Osteoblast (primary cell): ENCODE results near the gene PCDH9. TPM values are rescaled to one million over a fixed set of nuclear protein-coding genes. Genes with fewer than 3 reads are reported as not detected.
A peak's percentile ranks its signal among the peaks of the same experiment; 100 is the strongest.

Source experiments
- DNase-seq: peaks from one replicate; pipeline ENCODE4 v3.0.0; 2011; ENCODE audit warnings: low spot score, mixed read lengths; ENCODE audit not compliant: insufficient read length; ENCODE audit errors: missing footprints
- H2AFZ ChIP-seq: 2 replicates; pipeline ENCODE4 v1.6.0; 2011; ENCODE audit warnings: mild to moderate bottlenecking, low read length
- H3K27ac ChIP-seq: 2 replicates; pipeline ENCODE4 v1.5.1; 2011; ENCODE audit warnings: mild to moderate bottlenecking, low read depth, low read length, moderate library complexity
- H3K27me3 ChIP-seq: 2 replicates; pipeline ENCODE4 v1.6.0; 2012; ENCODE audit warnings: mild to moderate bottlenecking, control low read depth, inconsistent platforms, low read length, moderate library complexity; ENCODE audit not compliant: insufficient read depth
- H3K36me3 ChIP-seq: 2 replicates; pipeline ENCODE4 v1.5.1; 2011; ENCODE audit warnings: mild to moderate bottlenecking, low read length, control low read depth, moderate library complexity; ENCODE audit not compliant: insufficient read depth
- H3K4me1 ChIP-seq: 2 replicates; pipeline ENCODE4 v1.5.1; 2011; ENCODE audit warnings: mild to moderate bottlenecking, low read length, control low read depth, moderate library complexity; ENCODE audit not compliant: insufficient read depth
- H3K4me2 ChIP-seq: 2 replicates; pipeline ENCODE4 v1.6.0; 2011; ENCODE audit warnings: mild to moderate bottlenecking, low read length; ENCODE audit not compliant: insufficient read depth
- H3K4me3 ChIP-seq: fragments of 200-600 bp; sonication (generic); 3 replicates; pipeline ENCODE4 v1.5.1; 2012; ENCODE audit warnings: mild to moderate bottlenecking, low read length, inconsistent platforms; ENCODE audit not compliant: insufficient read depth
- H3K79me2 ChIP-seq: 2 replicates; pipeline ENCODE4 v1.6.0; 2012; ENCODE audit warnings: mild to moderate bottlenecking, low read length, control low read depth, inconsistent platforms; ENCODE audit not compliant: insufficient read depth
- H3K9me3 ChIP-seq: 2 replicates; pipeline ENCODE4 v1.5.1; 2011; ENCODE audit warnings: low read depth, low read length, control low read depth
- H4K20me1 ChIP-seq: 2 replicates; pipeline ENCODE4 v1.6.0; 2012; ENCODE audit warnings: mild to moderate bottlenecking, low read length, control low read depth; ENCODE audit not compliant: insufficient read depth
- CTCF ChIP-seq: IDR thresholded peaks from 2 replicates; pipeline ENCODE4 v1.5.1; 2011; ENCODE audit warnings: mild to moderate bottlenecking, low read depth, low read length, moderate library complexity; ENCODE audit errors: extremely low read depth
- total RNA-seq: library from RNA; depleted of rRNA; stranded (reverse); fragments of >200 nt; gene quantifications from 2 replicates; pipeline ENCODE4 v1.2.3, GENCODE V29; 2012

PCDH9 gene
- total RNA-seq, 1 donor, result 1.1 TPM

- H3K79me2 ChIP-seq, result no peaks in the 10 kb centered on the region
- no peaks in the 10 kb centered on the region for H3K9me3 ChIP-seq
- no peak overlapping the region for H3K4me3 ChIP-seq
- no peaks in the 10 kb centered on the region for H4K20me1 ChIP-seq
- H2AFZ ChIP-seq, result no peak overlapping the region
- no peak for DNase-seq
- H3K4me2 ChIP-seq, result peak overlapping the region; percentile 30
- H3K27me3 ChIP-seq, result no peaks in the 10 kb centered on the region
- peak overlapping the region; percentile 22 for H3K27ac ChIP-seq
- TF ChIP-seq CTCF, result no peak
- no peaks in the 10 kb centered on the region for H3K36me3 ChIP-seq
- H3K4me1 ChIP-seq, result peaks cover 20% of the 10 kb centered on the region
Measured at GRCh38 chr13:66313413-66313812, 916.7 kb downstream of the PCDH9 start.

DNA sequence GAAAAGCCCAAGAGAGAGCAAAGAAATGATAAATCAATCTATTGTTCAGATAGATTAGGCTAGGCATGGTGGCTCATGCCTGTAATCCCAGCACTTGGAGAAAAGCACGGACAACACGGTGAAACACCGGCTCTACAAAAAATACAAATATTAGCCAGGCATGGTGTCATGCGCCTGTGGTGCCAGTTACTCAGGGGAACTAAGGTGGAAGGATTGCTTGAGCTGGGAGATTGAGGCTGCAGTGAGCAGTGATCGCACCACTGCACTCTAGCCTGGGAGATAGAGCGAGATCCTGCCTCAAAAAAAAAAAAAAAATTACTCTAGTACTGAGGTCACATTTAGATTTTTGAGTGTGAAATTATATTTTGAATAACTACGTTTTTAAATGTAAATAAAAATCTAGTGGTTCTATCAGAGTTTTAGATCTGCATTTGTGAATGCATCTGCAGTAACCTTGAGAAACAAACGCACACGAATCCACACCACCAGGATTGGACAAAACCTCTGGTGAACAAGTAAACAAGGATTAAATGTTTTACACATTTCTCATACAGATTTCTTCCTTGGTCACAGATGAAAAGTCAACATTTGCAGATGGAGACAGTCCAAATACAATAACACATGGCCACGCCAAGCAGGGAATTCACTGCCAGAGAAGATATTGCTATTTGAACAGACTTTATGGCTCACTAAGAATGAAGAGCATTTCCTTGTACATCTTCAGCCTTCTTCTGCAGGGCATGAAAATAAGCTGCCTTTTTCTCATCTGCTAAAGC is 917.6 kb downstream of the PCDH9 start:
- no peaks in the 10 kb centered on the region for H3K27me3 ChIP-seq
- TF ChIP-seq CTCF, result no peak
- no peaks in the 10 kb centered on the region for H4K20me1 ChIP-seq
- no peak overlapping the region for H3K4me3 ChIP-seq
- DNase-seq, result peak; percentile 38
- no peaks in the 10 kb centered on the region for H3K36me3 ChIP-seq
- H3K4me2 ChIP-seq, result peak overlapping the region; percentile 30
- H3K9me3 ChIP-seq, result no peaks in the 10 kb centered on the region
- H3K27ac ChIP-seq, result no peak overlapping the region
- peak overlapping the region; percentile 30 for H2AFZ ChIP-seq
- no peaks in the 10 kb centered on the region for H3K79me2 ChIP-seq
- peaks cover 20% of the 10 kb centered on the region for H3K4me1 ChIP-seq

DNA sequence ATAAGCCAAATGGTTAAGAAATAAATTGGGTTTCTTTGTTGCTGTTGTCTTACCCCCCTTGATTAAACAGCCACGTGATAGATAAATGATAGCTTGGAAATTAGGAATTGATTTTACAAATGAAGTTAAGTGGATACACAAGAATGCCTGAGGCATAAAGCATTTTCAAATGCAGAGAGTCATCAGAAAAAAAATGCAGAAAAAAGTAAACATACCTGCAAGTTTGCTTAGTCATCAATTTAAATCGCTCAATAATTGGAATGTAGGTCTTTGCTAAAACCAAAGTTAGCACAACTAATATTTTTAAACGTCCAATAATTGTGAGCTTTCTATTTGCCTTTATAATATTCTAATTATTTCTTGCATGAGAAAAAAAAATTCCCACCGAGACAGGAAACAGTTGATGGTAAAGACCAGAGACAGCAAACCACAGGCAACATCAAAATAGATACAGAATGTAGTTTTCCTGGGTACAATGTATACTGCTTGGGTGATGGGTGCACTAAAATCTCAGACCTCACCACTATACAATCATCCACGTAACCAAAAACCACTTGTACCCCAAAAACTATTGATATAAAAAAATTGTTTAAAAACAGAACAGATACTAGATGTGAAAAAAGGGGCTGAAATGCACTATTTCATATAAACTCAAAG is 924.0 kb downstream of the PCDH9 start:
- no peak for TF ChIP-seq CTCF
- Histone ChIP-seq H3K27ac (no peak overlapping the region), H2AFZ (no peak overlapping the region), H3K4me1 (no peaks in the 10 kb centered on the region), H3K4me3 (no peak overlapping the region), H4K20me1 (no peaks in the 10 kb centered on the region), H3K79me2 (no peaks in the 10 kb centered on the region), H3K36me3 (no peaks in the 10 kb centered on the region), H3K4me2 (no peak overlapping the region), H3K27me3 (no peaks in the 10 kb centered on the region), H3K9me3 (no peaks in the 10 kb centered on the region)
- DNase-seq, result no peak

DNA sequence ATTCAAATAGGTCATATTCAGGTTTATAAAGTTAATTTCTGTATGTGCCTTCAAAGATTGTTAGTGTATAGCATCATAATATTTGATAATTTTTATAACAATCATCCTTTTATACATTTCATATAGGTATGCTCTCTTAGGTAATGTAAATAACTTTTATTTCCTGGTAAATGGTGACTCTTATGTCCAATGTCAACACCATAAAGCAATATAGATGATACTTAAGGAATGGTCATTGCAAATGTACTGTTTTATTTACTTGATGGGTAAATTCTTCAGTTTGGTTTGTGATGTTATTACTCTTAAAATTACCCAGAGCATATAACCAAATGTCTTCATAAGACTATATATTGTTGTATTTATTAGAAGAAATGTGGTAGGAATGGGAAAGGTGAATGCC is 928.7 kb downstream of the PCDH9 start:
- Histone ChIP-seq H3K36me3 (no peaks in the 10 kb centered on the region), H2AFZ (no peak overlapping the region), H4K20me1 (no peaks in the 10 kb centered on the region), H3K27me3 (no peaks in the 10 kb centered on the region), H3K27ac (no peak overlapping the region), H3K4me3 (no peak overlapping the region), H3K4me1 (no peaks in the 10 kb centered on the region), H3K9me3 (no peaks in the 10 kb centered on the region), H3K79me2 (no peaks in the 10 kb centered on the region), H3K4me2 (no peak overlapping the region)
- TF ChIP-seq CTCF, result no peak
- no peak for DNase-seq
